Measurements from ENCODE around the gene HRG.

GRCh38 chr3:186697510-186697909 lies 31.7 kb downstream of the HRG start:
- TF ChIP-seq CTCF (IDR thresholded peaks at IDR 0.05) (no peak), POLR2A (IDR thresholded peaks at IDR 0.05) (no peak)

All from esophagus squamous epithelium (tissue), 4 donors.